ENCODE data around the gene ENOX1. TPM values are rescaled to one million over a fixed set of nuclear protein-coding genes. Genes with fewer than 3 reads are reported as not detected.

The ENOX1 gene
- polyA plus RNA-seq, 1 donor (not counting 4 experiments of a cell fraction or from before 2014, with no cell fraction given), result 1.1 TPM

- Histone ChIP-seq H3K79me2 (ENCODE audit: control insufficient read depth, insufficient read depth, low read length) (no peaks in the 10 kb centered on the region), H3K27ac (ENCODE audit: control insufficient read depth, insufficient read depth, low read length) (no peak overlapping the region), H3K4me2 (ENCODE audit: control insufficient read depth, extremely low read depth, insufficient read depth, low read depth, low read length) (no peak overlapping the region), H4K20me1 (ENCODE audit: control insufficient read depth, extremely low read depth, insufficient read depth, low read length) (no peaks in the 10 kb centered on the region), H3K27me3 (ENCODE audit: control insufficient read depth, extremely low read depth, insufficient read depth, low read length) (no peaks in the 10 kb centered on the region), H2AFZ (ENCODE audit: control insufficient read depth, low read length) (no peak overlapping the region), H3K4me3 (ENCODE audit: control insufficient read depth in 2 of 3, extremely low read depth in 1 of 3, insufficient read depth in 2 of 3, low read depth in 1 of 3, low read length in 3 of 3) (no peak overlapping the region), H3K9me3 (ENCODE audit: control insufficient read depth, low read depth, low read length) (no peaks in the 10 kb centered on the region), H3K36me3 (ENCODE audit: control insufficient read depth in 2 of 2, extremely low read depth in 1 of 2, insufficient read depth in 2 of 2, low read length in 2 of 2) (no peaks in the 10 kb centered on the region), H3K4me1 (ENCODE audit: control insufficient read depth, extremely low read depth, insufficient read depth, low read length) (peaks cover 11% of the 10 kb centered on the region), H3K9ac (ENCODE audit: control insufficient read depth, extremely low read depth, insufficient read depth, low read length) (no peak overlapping the region), H3K9me1 (ENCODE audit: control insufficient read depth, extremely low read depth, insufficient read depth, low read length) (no peaks in the 10 kb centered on the region)
- FAIRE-seq (no peak), DNase-seq (ENCODE audit: low read depth, low spot score) (no peak)
- no peak for TF ChIP-seq EZH2 (IDR thresholded peaks at IDR 0.05; ENCODE audit: low read length)
- TF ChIP-seq CTCF (optimal IDR thresholded peaks at IDR 0.05 in 1 of 3, IDR thresholded peaks at IDR 0.05 in 1 of 3, conservative IDR thresholded peaks at IDR 0.05 in 1 of 3; ENCODE audit: extremely low read depth in 1 of 3, insufficient read depth in 2 of 3, low read length in 3 of 3), result no peak
- dilution Hi-C loops (cut with MboI; ENCODE audit: extremely low pct_ligation_motif_present, low sequenced_read_pairs), result no loop called here
Observed at GRCh38 chr13:43662976-43663375, 123.8 kb downstream of the ENOX1 start.

- Histone ChIP-seq H3K9me3 (ENCODE audit: control insufficient read depth, low read depth, low read length) (no peaks in the 10 kb centered on the region), H2AFZ (ENCODE audit: control insufficient read depth, low read length) (no peak overlapping the region), H4K20me1 (ENCODE audit: control insufficient read depth, extremely low read depth, insufficient read depth, low read length) (no peaks in the 10 kb centered on the region), H3K79me2 (ENCODE audit: control insufficient read depth, insufficient read depth, low read length) (no peaks in the 10 kb centered on the region), H3K9ac (ENCODE audit: control insufficient read depth, extremely low read depth, insufficient read depth, low read length) (no peak overlapping the region), H3K4me2 (ENCODE audit: control insufficient read depth, extremely low read depth, insufficient read depth, low read depth, low read length) (no peak overlapping the region), H3K4me3 (ENCODE audit: control insufficient read depth in 2 of 3, extremely low read depth in 1 of 3, insufficient read depth in 2 of 3, low read depth in 1 of 3, low read length in 3 of 3) (no peak overlapping the region), H3K4me1 (ENCODE audit: control insufficient read depth, extremely low read depth, insufficient read depth, low read length) (peaks cover 11% of the 10 kb centered on the region), H3K27ac (ENCODE audit: control insufficient read depth, insufficient read depth, low read length) (no peak overlapping the region), H3K36me3 (ENCODE audit: control insufficient read depth in 2 of 2, extremely low read depth in 1 of 2, insufficient read depth in 2 of 2, low read length in 2 of 2) (no peaks in the 10 kb centered on the region), H3K27me3 (ENCODE audit: control insufficient read depth, extremely low read depth, insufficient read depth, low read length) (no peaks in the 10 kb centered on the region), H3K9me1 (ENCODE audit: control insufficient read depth, extremely low read depth, insufficient read depth, low read length) (no peaks in the 10 kb centered on the region)
- dilution Hi-C loops (cut with MboI; ENCODE audit: extremely low pct_ligation_motif_present, low sequenced_read_pairs), result no loop called here
- no peak for FAIRE-seq
- TF ChIP-seq EZH2 (IDR thresholded peaks at IDR 0.05; ENCODE audit: low read length), result no peak
- DNase-seq (ENCODE audit: low read depth, low spot score), result no peak
Observed at GRCh38 chr13:43661161-43661830, 125.5 kb downstream of the ENOX1 start.

- no peaks in the 10 kb centered on the region for H3K9me1 ChIP-seq (ENCODE audit: control insufficient read depth, extremely low read depth, insufficient read depth, low read length)
- no peaks in the 10 kb centered on the region for H4K20me1 ChIP-seq (ENCODE audit: control insufficient read depth, extremely low read depth, insufficient read depth, low read length)
- H3K4me2 ChIP-seq (ENCODE audit: control insufficient read depth, extremely low read depth, insufficient read depth, low read depth, low read length), result no peak overlapping the region
- H2AFZ ChIP-seq (ENCODE audit: control insufficient read depth, low read length), result no peak overlapping the region
- dilution Hi-C loops (cut with MboI; ENCODE audit: extremely low pct_ligation_motif_present, low sequenced_read_pairs), result no loop called here
- no peak overlapping the region for H3K4me3 ChIP-seq (ENCODE audit: control insufficient read depth in 2 of 3, extremely low read depth in 1 of 3, insufficient read depth in 2 of 3, low read depth in 1 of 3, low read length in 3 of 3)
- no peaks in the 10 kb centered on the region for H3K9me3 ChIP-seq (ENCODE audit: control insufficient read depth, low read depth, low read length)
- no peaks in the 10 kb centered on the region for H3K36me3 ChIP-seq (ENCODE audit: control insufficient read depth in 2 of 2, extremely low read depth in 1 of 2, insufficient read depth in 2 of 2, low read length in 2 of 2)
- TF ChIP-seq EZH2 (IDR thresholded peaks at IDR 0.05; ENCODE audit: low read length), result no peak
- no peak for TF ChIP-seq CTCF (optimal IDR thresholded peaks at IDR 0.05 in 1 of 3, IDR thresholded peaks at IDR 0.05 in 1 of 3, conservative IDR thresholded peaks at IDR 0.05 in 1 of 3; ENCODE audit: extremely low read depth in 1 of 3, insufficient read depth in 2 of 3, low read length in 3 of 3)
- no peak overlapping the region for H3K27ac ChIP-seq (ENCODE audit: control insufficient read depth, insufficient read depth, low read length)
- DNase-seq (ENCODE audit: low read depth, low spot score), result no peak
- H3K4me1 ChIP-seq (ENCODE audit: control insufficient read depth, extremely low read depth, insufficient read depth, low read length), result peaks cover 6% of the 10 kb centered on the region
- H3K27me3 ChIP-seq (ENCODE audit: control insufficient read depth, extremely low read depth, insufficient read depth, low read length), result no peaks in the 10 kb centered on the region
- H3K79me2 ChIP-seq (ENCODE audit: control insufficient read depth, insufficient read depth, low read length), result no peaks in the 10 kb centered on the region
- FAIRE-seq, result no peak
- no peak overlapping the region for H3K9ac ChIP-seq (ENCODE audit: control insufficient read depth, extremely low read depth, insufficient read depth, low read length)
Observed at GRCh38 chr13:43657485-43657884, 129.3 kb downstream of the ENOX1 start.

All from keratinocyte (primary cell).